ENCODE results near the gene XPC. TPM values are rescaled to one million over a fixed set of nuclear protein-coding genes. Genes with fewer than 3 reads are reported as not detected.
A peak's percentile ranks its signal among the peaks of the same experiment; 100 is the strongest.

XPC gene
- polyA plus RNA-seq, 1 of the 3 experiments (the other 2 are of a cell fraction) = 50.0 TPM

DNA sequence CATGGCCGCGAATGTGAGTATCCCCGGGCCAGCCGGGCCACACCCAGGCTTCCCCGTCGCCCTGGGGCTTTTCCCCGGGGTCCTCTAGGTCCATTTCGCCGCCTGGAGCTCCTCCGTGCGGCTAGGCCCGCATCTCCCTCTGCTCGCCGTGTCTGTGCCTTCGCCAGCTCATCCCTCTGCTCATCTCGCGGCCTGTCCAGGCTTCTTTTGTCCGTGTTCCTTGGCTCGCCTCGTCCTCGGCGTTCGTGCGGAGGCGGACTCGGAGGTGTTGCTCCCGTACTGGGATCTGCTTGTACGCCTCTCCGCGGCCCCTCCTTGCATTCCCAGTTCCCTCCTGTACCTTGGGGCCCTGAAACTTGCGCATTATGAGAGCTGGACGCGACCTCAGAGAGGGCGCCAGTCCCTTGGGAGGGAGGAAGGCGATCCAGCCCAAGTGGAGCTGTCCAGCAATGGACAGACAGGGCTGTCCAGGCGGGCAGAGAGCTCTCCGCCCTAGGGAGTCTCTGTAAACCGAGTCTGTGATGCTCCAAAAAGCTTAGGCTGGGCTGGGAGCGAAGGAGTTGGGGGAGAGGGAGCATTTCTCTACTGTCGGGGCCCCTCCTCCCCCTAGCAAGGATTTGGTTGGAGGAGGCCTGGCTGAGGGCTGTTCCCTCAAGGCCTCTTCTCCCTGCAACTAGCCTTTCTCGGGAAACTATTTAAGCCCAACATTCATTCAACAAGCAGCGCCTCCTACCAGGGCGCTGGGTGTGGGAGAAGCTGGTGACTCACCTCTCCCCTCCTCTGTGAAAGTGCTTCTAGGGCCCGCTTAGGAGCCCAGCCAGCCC is 53.0 kb downstream of the XPC start:
- peak overlapping the region; percentile 90 to 93 for H3K27ac ChIP-seq (ENCODE audit: low read depth in 2 of 2, low read length in 1 of 2)
- no peaks in the 10 kb centered on the region for H3K9me2 ChIP-seq
- peaks cover 14% of the 10 kb centered on the region for H3F3A ChIP-seq (replicated peaks; ENCODE audit: insufficient read depth)
- peaks cover 32 to 42% of the 10 kb centered on the region in 2 experiments for H3K36me3 ChIP-seq (replicated peaks in 1 of 2; ENCODE audit: control insufficient read depth in 1 of 2, insufficient read depth in 2 of 2, low read length in 1 of 2)
- H3K79me2 ChIP-seq (ENCODE audit: insufficient read depth) = peaks cover 77% of the 10 kb centered on the region
- H3K4me1 ChIP-seq (ENCODE audit: control insufficient read depth in 1 of 2, insufficient read depth in 2 of 2, low read depth in 1 of 2, low read length in 1 of 2) = peaks cover 15 to 34% of the 10 kb centered on the region in 2 experiments
- peak overlapping the region; percentile 96 for H3K9ac ChIP-seq
- peak overlapping the region; percentile 92 for H3K4me2 ChIP-seq
- H4K20me1 ChIP-seq (ENCODE audit: insufficient read depth) = peaks cover 36% of the 10 kb centered on the region
- H3K4me3 ChIP-seq (ENCODE audit: low read depth in 2 of 2, low read length in 1 of 2) = peak overlapping the region; percentile 88 to 99
- peak overlapping the region; percentile 62; the same call in 1 of the 2 replicates for H2AFZ ChIP-seq (ENCODE audit: low read depth)
- peak; percentile 65 for TF ChIP-seq JUND (IDR thresholded peaks at IDR 0.05)
- peak; percentile 70; the same call in 1 of the 2 replicates for TF ChIP-seq SIN3A (IDR thresholded peaks at IDR 0.05; ENCODE audit: borderline replicate concordance, low read depth, low read length)
- TF ChIP-seq, protein P1, sequence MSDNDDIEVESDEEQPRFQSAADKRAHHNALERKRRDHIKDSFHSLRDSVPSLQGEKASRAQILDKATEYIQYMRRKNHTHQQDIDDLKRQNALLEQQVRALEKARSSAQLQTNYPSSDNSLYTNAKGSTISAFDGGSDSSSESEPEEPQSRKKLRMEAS (IDR thresholded peaks at IDR 0.05; ENCODE audit: low read depth) = peak; percentile 18
- no peak for TF ChIP-seq POLR2AphosphoS5 (IDR thresholded peaks at IDR 0.05; ENCODE audit: low read depth, low read length)
- TF ChIP-seq RCOR1 (IDR thresholded peaks at IDR 0.05; ENCODE audit: low read length) = no peak
- no peak for TF ChIP-seq FOXJ3 (CRISPR knock-in tag; IDR thresholded peaks at IDR 0.05)
- TF ChIP-seq, protein P2, sequence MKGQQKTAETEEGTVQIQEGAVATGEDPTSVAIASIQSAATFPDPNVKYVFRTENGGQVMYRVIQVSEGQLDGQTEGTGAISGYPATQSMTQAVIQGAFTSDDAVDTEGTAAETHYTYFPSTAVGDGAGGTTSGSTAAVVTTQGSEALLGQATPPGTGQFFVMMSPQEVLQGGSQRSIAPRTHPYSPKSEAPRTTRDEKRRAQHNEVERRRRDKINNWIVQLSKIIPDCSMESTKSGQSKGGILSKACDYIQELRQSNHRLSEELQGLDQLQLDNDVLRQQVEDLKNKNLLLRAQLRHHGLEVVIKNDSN (IDR thresholded peaks at IDR 0.05; ENCODE audit: borderline replicate concordance, low read depth) = no peak
- no peak for TF ChIP-seq TCF12 (IDR thresholded peaks at IDR 0.05)
- TF ChIP-seq, protein P3, sequence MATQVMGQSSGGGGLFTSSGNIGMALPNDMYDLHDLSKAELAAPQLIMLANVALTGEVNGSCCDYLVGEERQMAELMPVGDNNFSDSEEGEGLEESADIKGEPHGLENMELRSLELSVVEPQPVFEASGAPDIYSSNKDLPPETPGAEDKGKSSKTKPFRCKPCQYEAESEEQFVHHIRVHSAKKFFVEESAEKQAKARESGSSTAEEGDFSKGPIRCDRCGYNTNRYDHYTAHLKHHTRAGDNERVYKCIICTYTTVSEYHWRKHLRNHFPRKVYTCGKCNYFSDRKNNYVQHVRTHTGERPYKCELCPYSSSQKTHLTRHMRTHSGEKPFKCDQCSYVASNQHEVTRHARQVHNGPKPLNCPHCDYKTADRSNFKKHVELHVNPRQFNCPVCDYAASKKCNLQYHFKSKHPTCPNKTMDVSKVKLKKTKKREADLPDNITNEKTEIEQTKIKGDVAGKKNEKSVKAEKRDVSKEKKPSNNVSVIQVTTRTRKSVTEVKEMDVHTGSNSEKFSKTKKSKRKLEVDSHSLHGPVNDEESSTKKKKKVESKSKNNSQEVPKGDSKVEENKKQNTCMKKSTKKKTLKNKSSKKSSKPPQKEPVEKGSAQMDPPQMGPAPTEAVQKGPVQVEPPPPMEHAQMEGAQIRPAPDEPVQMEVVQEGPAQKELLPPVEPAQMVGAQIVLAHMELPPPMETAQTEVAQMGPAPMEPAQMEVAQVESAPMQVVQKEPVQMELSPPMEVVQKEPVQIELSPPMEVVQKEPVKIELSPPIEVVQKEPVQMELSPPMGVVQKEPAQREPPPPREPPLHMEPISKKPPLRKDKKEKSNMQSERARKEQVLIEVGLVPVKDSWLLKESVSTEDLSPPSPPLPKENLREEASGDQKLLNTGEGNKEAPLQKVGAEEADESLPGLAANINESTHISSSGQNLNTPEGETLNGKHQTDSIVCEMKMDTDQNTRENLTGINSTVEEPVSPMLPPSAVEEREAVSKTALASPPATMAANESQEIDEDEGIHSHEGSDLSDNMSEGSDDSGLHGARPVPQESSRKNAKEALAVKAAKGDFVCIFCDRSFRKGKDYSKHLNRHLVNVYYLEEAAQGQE (IDR thresholded peaks at IDR 0.05; ENCODE audit: low read depth, low read length) = peak; percentile 94
- TF ChIP-seq MXI1 (IDR thresholded peaks at IDR 0.05; ENCODE audit: low read depth, low read length) = no peak
- TF ChIP-seq RAD21 (IDR thresholded peaks at IDR 0.05; ENCODE audit: low read length) = no peak
- no peak for TF ChIP-seq SMC3 (IDR thresholded peaks at IDR 0.05; ENCODE audit: low read depth, low read length)
- TF ChIP-seq FOSL2 (IDR thresholded peaks at IDR 0.05; ENCODE audit: borderline replicate concordance, low read depth) = peak; percentile 75
- no peak for TF ChIP-seq NFIC (IDR thresholded peaks at IDR 0.05; ENCODE audit: borderline replicate concordance)
- no peak for TF ChIP-seq YY1 (IDR thresholded peaks at IDR 0.05; ENCODE audit: low read depth)
- TF ChIP-seq RXRA (IDR thresholded peaks at IDR 0.05; ENCODE audit: borderline replicate concordance, low read depth) = no peak
- no peak for TF ChIP-seq FOXM1 (IDR thresholded peaks at IDR 0.05; ENCODE audit: low read depth)
- TF ChIP-seq TAF1 (IDR thresholded peaks at IDR 0.05; ENCODE audit: borderline replicate concordance, low read depth, low read length) = no peak
- TF ChIP-seq, protein P4, sequence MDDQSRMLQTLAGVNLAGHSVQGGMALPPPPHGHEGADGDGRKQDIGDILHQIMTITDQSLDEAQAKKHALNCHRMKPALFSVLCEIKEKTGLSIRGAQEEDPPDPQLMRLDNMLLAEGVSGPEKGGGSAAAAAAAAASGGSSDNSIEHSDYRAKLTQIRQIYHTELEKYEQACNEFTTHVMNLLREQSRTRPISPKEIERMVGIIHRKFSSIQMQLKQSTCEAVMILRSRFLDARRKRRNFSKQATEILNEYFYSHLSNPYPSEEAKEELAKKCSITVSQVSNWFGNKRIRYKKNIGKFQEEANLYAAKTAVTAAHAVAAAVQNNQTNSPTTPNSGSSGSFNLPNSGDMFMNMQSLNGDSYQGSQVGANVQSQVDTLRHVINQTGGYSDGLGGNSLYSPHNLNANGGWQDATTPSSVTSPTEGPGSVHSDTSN (IDR thresholded peaks at IDR 0.05) = 0 out of 2 replicates have a peak, but pooled peaks have one; percentile 4
- TF ChIP-seq CHD2 (IDR thresholded peaks at IDR 0.05; ENCODE audit: low read length, partially characterized antibody) = no peak
- TF ChIP-seq EP300 (IDR thresholded peaks at IDR 0.05; ENCODE audit: borderline replicate concordance in 1 of 2, low read depth in 1 of 2, low read length in 1 of 2) = 0 out of 4 replicates have a peak, but pooled peaks of 1 of the 2 experiments have one; percentile 19
- ChIA-PET POLR2A (interaction anchor here (0.7 to 3.2 kb wide), 8 partner anchors 8 to 231 kb away, joined by 3 to 35 read pairs (median 4); partner anchors contain the start of genes LSM3 and XPC), CTCF (interaction anchor here (0.6 to 3.9 kb wide), 6 partner anchors 27 to 229 kb away, joined by 3 to 37 read pairs (median 4); no protein-coding TSS in a partner anchor)
- H3K27me3 ChIP-seq (ENCODE audit: insufficient read depth) = no peaks in the 10 kb centered on the region
- WGBS (ENCODE audit: low lambda C conversion rate) = under 1% methylated on average over 27 of the region's 44 CpGs
- H3K9me3 ChIP-seq = no peaks in the 10 kb centered on the region
- no peak for DNase-seq

Data from SK-N-SH (cell line).